Measurements from ENCODE around the gene KLF7. TPM values are rescaled to one million over a fixed set of nuclear protein-coding genes. Genes with fewer than 3 reads are reported as not detected.
"Not testable (repeated sequence)": the region's sequence is repeated elsewhere in the genome, so short reads cannot be mapped to it uniquely, and the experiment has no call there.

The KLF7 gene
- polyA plus RNA-seq, 2 donors, result 3.0 to 3.4 TPM

DNA sequence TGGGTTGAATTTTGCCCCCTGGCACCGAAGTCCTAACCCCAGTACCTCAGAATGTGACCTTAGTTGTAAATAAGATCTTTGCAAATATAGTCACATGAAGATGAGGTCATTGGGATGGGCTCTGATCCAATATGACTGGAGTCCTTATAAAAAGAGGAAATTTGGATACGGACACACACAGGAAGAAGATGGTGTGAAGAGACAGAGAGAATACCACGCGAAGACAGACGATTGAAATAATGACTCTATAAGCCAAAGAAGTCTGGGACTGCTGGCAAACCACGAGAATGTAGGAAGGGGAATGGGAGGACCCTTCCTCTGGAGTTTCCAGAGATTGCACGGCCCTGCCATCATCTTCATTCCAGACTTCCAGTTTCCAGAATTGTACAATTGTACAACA is 127.9 kb downstream of the KLF7 start:
- Histone ChIP-seq H3K27ac (ENCODE audit: low read depth in 2 of 2, low read length in 1 of 2) (no peak overlapping the region), H3K4me1 (ENCODE audit: control insufficient read depth in 2 of 2, insufficient read depth in 2 of 2, low read length in 1 of 2) (no peaks in the 10 kb centered on the region), H3K27me3 (ENCODE audit: control insufficient read depth in 1 of 2, insufficient read depth in 2 of 2, low read length in 2 of 2) (no peaks in the 10 kb centered on the region), H3K36me3 (ENCODE audit: control insufficient read depth in 2 of 2, insufficient read depth in 2 of 2, low read length in 1 of 2) (no peaks in the 10 kb centered on the region), H3K4me3 (ENCODE audit: low read depth in 1 of 2, low read length in 2 of 2) (no peak overlapping the region), H3K9me3 (ENCODE audit: control insufficient read depth in 2 of 2, insufficient read depth in 1 of 2, low read depth in 1 of 2, low read length in 1 of 2) (no peaks in the 10 kb centered on the region)
- 66 to 75% methylated on average over 7 of the region's 7 CpGs for WGBS, 2 donors

- 60 to 66% methylated on average over 3 of the region's 8 CpGs for WGBS, 2 donors
- H3K36me3 ChIP-seq (ENCODE audit: control insufficient read depth in 2 of 2, insufficient read depth in 2 of 2, low read length in 1 of 2); H3K27me3 ChIP-seq (ENCODE audit: control insufficient read depth in 1 of 2, insufficient read depth in 2 of 2, low read length in 2 of 2); H3K27ac ChIP-seq (ENCODE audit: low read depth in 2 of 2, low read length in 1 of 2); H3K4me1 ChIP-seq (ENCODE audit: control insufficient read depth in 2 of 2, insufficient read depth in 2 of 2, low read length in 1 of 2); H3K9me3 ChIP-seq (ENCODE audit: control insufficient read depth in 2 of 2, insufficient read depth in 1 of 2, low read depth in 1 of 2, low read length in 1 of 2); H3K4me3 ChIP-seq (ENCODE audit: low read depth in 1 of 2, low read length in 2 of 2): not testable (repeated sequence)
Measured at GRCh38 chr2:207037023-207037422, 128.7 kb downstream of the KLF7 start.

DNA sequence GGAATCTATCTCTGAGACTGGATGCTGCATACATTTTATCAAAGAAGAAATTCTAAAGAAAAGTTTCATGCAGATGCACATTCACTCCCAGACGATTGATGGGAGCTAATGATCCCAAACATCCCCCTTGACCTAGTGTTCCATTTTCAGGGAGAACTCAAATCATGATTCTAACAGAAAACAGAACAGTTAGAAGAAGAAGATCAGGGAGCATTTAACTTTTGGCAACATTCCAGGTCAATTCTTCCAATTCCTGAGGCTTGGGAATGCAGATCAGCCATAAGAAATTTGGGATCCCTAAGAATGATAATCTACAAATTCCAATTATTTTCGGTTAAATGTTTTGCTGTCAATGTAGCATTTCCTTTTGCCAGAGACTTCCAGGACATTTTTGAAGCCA is 129.9 kb downstream of the KLF7 start:
- no peaks in the 10 kb centered on the region for H3K9me3 ChIP-seq (ENCODE audit: control insufficient read depth in 2 of 2, insufficient read depth in 1 of 2, low read depth in 1 of 2, low read length in 1 of 2)
- no peak overlapping the region for H3K27ac ChIP-seq (ENCODE audit: low read depth in 2 of 2, low read length in 1 of 2)
- H3K27me3 ChIP-seq (ENCODE audit: control insufficient read depth in 1 of 2, insufficient read depth in 2 of 2, low read length in 2 of 2), result no peaks in the 10 kb centered on the region
- H3K4me3 ChIP-seq (ENCODE audit: low read depth in 1 of 2, low read length in 2 of 2), result no peak overlapping the region
- WGBS, 2 donors, result 69% methylated on average over 2 of the region's 2 CpGs
- no peaks in the 10 kb centered on the region for H3K4me1 ChIP-seq (ENCODE audit: control insufficient read depth in 2 of 2, insufficient read depth in 2 of 2, low read length in 1 of 2)
- no peaks in the 10 kb centered on the region for H3K36me3 ChIP-seq (ENCODE audit: control insufficient read depth in 2 of 2, insufficient read depth in 2 of 2, low read length in 1 of 2)

DNA sequence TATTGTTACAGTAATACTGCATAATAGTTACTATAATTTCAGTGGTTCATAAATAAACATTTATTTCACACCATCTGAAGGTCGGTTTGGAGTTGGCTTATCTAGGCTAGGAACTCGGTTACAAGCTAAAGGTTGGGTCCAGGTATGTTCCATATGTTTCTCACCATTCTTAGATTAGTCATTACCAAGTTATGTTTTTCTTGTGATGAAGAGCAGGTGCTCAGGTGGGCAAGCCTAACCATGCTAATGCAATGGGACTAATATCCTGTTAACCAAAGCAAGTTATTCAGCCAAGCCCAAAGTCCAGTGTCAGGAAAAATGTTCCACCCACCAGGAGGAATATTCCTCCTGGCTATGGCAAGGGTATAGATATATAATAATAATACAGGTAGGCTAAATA is 133.3 kb downstream of the KLF7 start:
- Histone ChIP-seq H3K4me1 (ENCODE audit: control insufficient read depth in 2 of 2, insufficient read depth in 2 of 2, low read length in 1 of 2) (no peaks in the 10 kb centered on the region), H3K27me3 (ENCODE audit: control insufficient read depth in 1 of 2, insufficient read depth in 2 of 2, low read length in 2 of 2) (no peaks in the 10 kb centered on the region), H3K4me3 (ENCODE audit: low read depth in 1 of 2, low read length in 2 of 2) (no peak overlapping the region), H3K27ac (ENCODE audit: low read depth in 2 of 2, low read length in 1 of 2) (no peak overlapping the region), H3K9me3 (ENCODE audit: control insufficient read depth in 2 of 2, insufficient read depth in 1 of 2, low read depth in 1 of 2, low read length in 1 of 2) (no peaks in the 10 kb centered on the region), H3K36me3 (ENCODE audit: control insufficient read depth in 2 of 2, insufficient read depth in 2 of 2, low read length in 1 of 2) (no peaks in the 10 kb centered on the region)
- WGBS, 2 donors, result 78 to 86% methylated on average over 2 of the region's 2 CpGs

Other genes with a start within 250 kb of the KLF7 start
- under 1 TPM; 0.06 to 0.15 TPM for gene CPO, start 226.4 kb downstream of the KLF7 start, polyA plus RNA-seq